ENCODE data around the gene BCR. TPM values are rescaled to one million over a fixed set of nuclear protein-coding genes. Genes with fewer than 3 reads are reported as not detected.

Gene BCR
- total RNA-seq, 4 donors from 2014 or later: 38.7 to 50.0 (median 47.5) TPM

- H3K4me3 ChIP-seq: no peak overlapping the region
- H3K27ac ChIP-seq: no peak overlapping the region
- DNase-seq: no peak
- TF ChIP-seq POLR2A (IDR thresholded peaks at IDR 0.05) (no peak), CTCF (IDR thresholded peaks at IDR 0.05) (no peak)
- 76% methylated on average over 6 to 8 of the region's 10 CpGs for whole genome bisulfite sequencing, 2 donors
- peaks cover 6 to 53% (median 36%) of the 10 kb centered on the region in 3 donors for H3K4me1 ChIP-seq
- no peaks in the 10 kb centered on the region for H3K27me3 ChIP-seq
- H3K36me3 ChIP-seq: peaks cover 0 to 5% (median 0%) of the 10 kb centered on the region in 3 donors
- intact Hi-C loops (cut with DNase I): no loop called here
- no peaks in the 10 kb centered on the region for H3K9me3 ChIP-seq
Observed at GRCh38 chr22:23212061-23213021, 32.0 kb downstream of the BCR start.

- 74 to 77% methylated on average over 7 of the region's 13 CpGs for WGBS, 2 donors
Observed at GRCh38 chr22:23213022-23213555, 32.8 kb downstream of the BCR start.

GRCh38 chr22:23213581-23214334 is 33.4 kb downstream of the BCR start:
- TF ChIP-seq POLR2A (IDR thresholded peaks at IDR 0.05) (no peak), CTCF (IDR thresholded peaks at IDR 0.05) (no peak)
- no peaks in the 10 kb centered on the region for H3K36me3 ChIP-seq
- intact Hi-C loops (cut with DNase I): no loop called here
- no peak overlapping the region for H3K4me3 ChIP-seq
- DNase-seq: no peak
- H3K27me3 ChIP-seq: no peaks in the 10 kb centered on the region
- 61 to 68% methylated on average over 11 of the region's 11 CpGs for WGBS, 2 donors
- peak overlapping the region in 2 of 4 donors; percentile 43 to 63 for H3K27ac ChIP-seq
- no peaks in the 10 kb centered on the region for H3K9me3 ChIP-seq
- H3K4me1 ChIP-seq: peaks cover 16 to 67% (median 50%) of the 10 kb centered on the region in 3 donors

More at GRCh38 chr22:23213022-23213555, 32.8 kb downstream of the BCR start:
- no peaks in the 10 kb centered on the region for H3K36me3 ChIP-seq
- DNase-seq: no peak
- no peaks in the 10 kb centered on the region for H3K27me3 ChIP-seq
- peaks cover 9 to 61% (median 44%) of the 10 kb centered on the region in 3 donors for H3K4me1 ChIP-seq
- H3K9me3 ChIP-seq: no peaks in the 10 kb centered on the region
- no peak overlapping the region for H3K4me3 ChIP-seq
- intact Hi-C loops (cut with DNase I): no loop called here
- H3K27ac ChIP-seq: no peak overlapping the region
- TF ChIP-seq CTCF (IDR thresholded peaks at IDR 0.05) (no peak), POLR2A (IDR thresholded peaks at IDR 0.05) (no peak)

- no peaks in the 10 kb centered on the region for H3K27me3 ChIP-seq
- TF ChIP-seq POLR2A (IDR thresholded peaks at IDR 0.05) (no peak), CTCF (IDR thresholded peaks at IDR 0.05) (no peak)
- H3K9me3 ChIP-seq: no peaks in the 10 kb centered on the region
- 88 to 95% methylated on average over 3 to 6 of the region's 9 CpGs for WGBS, 2 donors
- no peak for DNase-seq
- H3K27ac ChIP-seq: peak overlapping the region in 2 of 4 donors; percentile 43 to 63
- no peak overlapping the region for H3K4me3 ChIP-seq
- intact Hi-C loops (cut with DNase I): no loop called here
- H3K4me1 ChIP-seq: peaks cover 22 to 74% (median 57%) of the 10 kb centered on the region in 3 donors
- no peaks in the 10 kb centered on the region for H3K36me3 ChIP-seq
Observed at GRCh38 chr22:23214398-23214797, 34.1 kb downstream of the BCR start.
